Caco-2 (cell line): ENCODE data around the gene FOXP1. TPM values are rescaled to one million over a fixed set of nuclear protein-coding genes. Genes with fewer than 3 reads are reported as not detected.

ENCODE experiments used
- BruUV-seq: library from RNA; stranded (reverse); fragments of 400-500 nt; replicated peaks from 2 replicates; lab custom pipeline; 2021; lab: Mats Ljungman, UMichigan
- CTCF ChIA-PET: fragments of 300-600 bp; sonication (Branson Sonifier 250); formaldehyde crosslinking; loops from one replicate; lab custom pipeline; 2022; ENCODE audit warnings: antibody characterized with exemption; lab: Charles Lee
- POLR2A ChIA-PET: fragments of 300-600 bp; sonication (Branson Sonifier 250); formaldehyde crosslinking; loops from one replicate; lab custom pipeline; 2022; ENCODE audit warnings: antibody characterized with exemption; lab: Charles Lee
- DNase-seq, 2 experiments: peaks; one replicate each; pipeline versions ENCODE4 v3.0.0 to v3.0.0-alpha.2; 2020 to 2022
- H3K27me3 ChIP-seq: replicated peaks from 2 replicates; pipeline ENCODE4 v1.6.0; 2011; ENCODE audit warnings: low read length; ENCODE audit not compliant: control insufficient read depth, insufficient read depth
- H3K36me3 ChIP-seq: 2 replicates; pipeline ENCODE4 v1.5.1; 2011; ENCODE audit warnings: low read length; ENCODE audit not compliant: control insufficient read depth, insufficient read depth
- H3K4me1 ChIP-seq: fragments of 250-450 bp; sonication (Bioruptor Pico); 2 replicates; pipeline ENCODE4 v1.5.1; 2020; ENCODE audit warnings: mild to moderate bottlenecking
- H3K4me3 ChIP-seq: 2 replicates; pipeline ENCODE4 v1.5.1; 2011; ENCODE audit warnings: low read depth, mild to moderate bottlenecking, control low read depth, low read length
- H3K9me3 ChIP-seq: fragments of 250-450 bp; sonication (Bioruptor Pico); 2 replicates; pipeline ENCODE4 v1.5.1; 2020; ENCODE audit warnings: mild to moderate bottlenecking, moderate library complexity
- H3K27ac Mint-ChIP-seq: one replicate; pipeline ENCODE4 v1.8.0; 2022; ENCODE audit warnings: mixed read lengths; ENCODE audit not compliant: unreplicated experiment
- H3K27me3 Mint-ChIP-seq: one replicate; pipeline ENCODE4 v1.8.0; 2022; ENCODE audit warnings: mixed read lengths; ENCODE audit not compliant: insufficient read depth, unreplicated experiment
- H3K36me3 Mint-ChIP-seq: one replicate; pipeline ENCODE4 v1.8.0; 2022; ENCODE audit warnings: mild to moderate bottlenecking, mixed read lengths; ENCODE audit not compliant: insufficient read depth, unreplicated experiment
- H3K4me1 Mint-ChIP-seq: one replicate; pipeline ENCODE4 v1.8.0; 2022; ENCODE audit warnings: low read depth, mixed read lengths; ENCODE audit not compliant: unreplicated experiment
- H3K4me3 Mint-ChIP-seq: one replicate; pipeline ENCODE4 v1.8.0; 2022; ENCODE audit warnings: mild to moderate bottlenecking, moderate library complexity, mixed read lengths; ENCODE audit not compliant: unreplicated experiment
- H3K9me3 Mint-ChIP-seq: one replicate; pipeline ENCODE4 v1.8.0; 2022; ENCODE audit warnings: mixed read lengths; ENCODE audit not compliant: unreplicated experiment
- CTCF ChIP-seq, 2 experiments: fragments of 200-600 bp in 1 of 2; IDR thresholded peaks; 1 replicate in 1 of 2; 2 replicates in 1 of 2; pipeline versions ENCODE4 v1.5.1 to v1.8.0; 2011 to 2022; ENCODE audit warnings: antibody characterized with exemption in 1 of 2, control low read depth in 1 of 2, inconsistent platforms in 1 of 2, low read depth in 1 of 2, low read length in 1 of 2, mild to moderate bottlenecking in 1 of 2, moderate library complexity in 1 of 2; ENCODE audit not compliant: insufficient read depth in 1 of 2, severe bottlenecking in 1 of 2, unreplicated experiment in 1 of 2
- intact Hi-C: fragments of 100-400 bp; cut with micrococcal nuclease; formaldehyde crosslinking; loops from one replicate; pipeline ENCODE4 v1.10.0; 2022; ENCODE audit not compliant: unreplicated experiment
- total RNA-seq: library from RNA; stranded (reverse); gene quantifications from 2 replicates; pipeline ENCODE4 v1.2.3, GENCODE V29; 2022

Gene FOXP1
- total RNA-seq, 1 experiment from 2014 or later = 131 TPM

- Mint-ChIP-seq H3K27me3 (no peaks in the 10 kb centered on the region), H3K4me1 (peaks cover 6% of the 10 kb centered on the region), H3K27ac (no peak overlapping the region), H3K36me3 (peaks cover 4% of the 10 kb centered on the region), H3K9me3 (peaks cover 13% of the 10 kb centered on the region), H3K4me3 (no peak overlapping the region)
- no peak for TF ChIP-seq CTCF (IDR thresholded peaks at IDR 0.05; ENCODE audit: insufficient read depth in 1 of 2, low read depth in 1 of 2, low read length in 1 of 2, severe bottlenecking in 1 of 2, unreplicated experiment in 1 of 2)
- no peak for DNase-seq
- Histone ChIP-seq H3K4me1 (no peaks in the 10 kb centered on the region), H3K36me3 (no peaks in the 10 kb centered on the region; the same call in 1 of the 2 replicates), H3K27me3 (no peaks in the 10 kb centered on the region), H3K9me3 (no peaks in the 10 kb centered on the region), H3K4me3 (no peak overlapping the region)
- intact Hi-C loops = no loop called here
- CTCF ChIA-PET = no interaction called here
- POLR2A ChIA-PET = no interaction called here
- BruUV-seq = no TSS peak
These were observed 365.0 kb downstream of the FOXP1 start for GRCh38 chr3:71218508-71218907.

- H3K36me3 ChIP-seq = no peaks in the 10 kb centered on the region; the same call in 1 of the 2 replicates
- Mint-ChIP-seq H3K4me3 (no peak overlapping the region), H3K36me3 (peaks cover 4% of the 10 kb centered on the region), H3K27ac (peak overlapping the region; percentile 18), H3K27me3 (no peaks in the 10 kb centered on the region), H3K9me3 (peaks cover 5% of the 10 kb centered on the region), H3K4me1 (peaks cover 6% of the 10 kb centered on the region)
- intact Hi-C loops = no loop called here
- H3K4me3 ChIP-seq = no peak overlapping the region
- BruUV-seq = no TSS peak
- H3K4me1 ChIP-seq = no peaks in the 10 kb centered on the region
- H3K9me3 ChIP-seq = no peaks in the 10 kb centered on the region
- TF ChIP-seq CTCF (IDR thresholded peaks at IDR 0.05; ENCODE audit: insufficient read depth in 1 of 2, low read depth in 1 of 2, low read length in 1 of 2, severe bottlenecking in 1 of 2, unreplicated experiment in 1 of 2) = no peak
- no peak for DNase-seq
- ChIA-PET CTCF (no interaction called here), POLR2A (no interaction called here)
- no peaks in the 10 kb centered on the region for H3K27me3 ChIP-seq
These were observed 365.8 kb downstream of the FOXP1 start for GRCh38 chr3:71217640-71218222.

GRCh38 chr3:71215351-71215750 lies 368.2 kb downstream of the FOXP1 start:
- Histone ChIP-seq H3K36me3 (no peaks in the 10 kb centered on the region; the same call in 1 of the 2 replicates), H3K27me3 (no peaks in the 10 kb centered on the region), H3K9me3 (no peaks in the 10 kb centered on the region), H3K4me3 (no peak overlapping the region), H3K4me1 (peaks cover 9% of the 10 kb centered on the region)
- ChIA-PET POLR2A (no interaction called here), CTCF (no interaction called here)
- no peak for DNase-seq
- H3K27me3 Mint-ChIP-seq = no peaks in the 10 kb centered on the region
- no peak overlapping the region for H3K27ac Mint-ChIP-seq
- no peak overlapping the region for H3K4me3 Mint-ChIP-seq
- intact Hi-C loops = no loop called here
- TF ChIP-seq CTCF (IDR thresholded peaks at IDR 0.05; ENCODE audit: insufficient read depth in 1 of 2, low read depth in 1 of 2, low read length in 1 of 2, severe bottlenecking in 1 of 2, unreplicated experiment in 1 of 2) = no peak
- H3K36me3 Mint-ChIP-seq = peaks cover 5% of the 10 kb centered on the region
- H3K4me1 Mint-ChIP-seq = peaks cover 16% of the 10 kb centered on the region
- no peaks in the 10 kb centered on the region for H3K9me3 Mint-ChIP-seq
- no TSS peak for BruUV-seq
